A549 (cell line): ENCODE measurements around the gene WDSUB1. TPM values are rescaled to one million over a fixed set of nuclear protein-coding genes. Genes with fewer than 3 reads are reported as not detected.
A peak's percentile ranks its signal among the peaks of the same experiment; 100 is the strongest.

Experiments used
- ATAC-seq, 2 experiments: fragments of 200-7000 bp in 1 of 2; fragments of >200 bp in 1 of 2; cut with Nextera tagmentation in 1 of 2; cut with Tn5 transposase in 1 of 2; 3 replicates each; pipeline versions ENCODE4 v1.8.0 to v1.9.1; 2018 to 2020; ENCODE audit warnings: mild to moderate bottlenecking in 1 of 2, moderate library complexity in 1 of 2
- CTCF ChIA-PET: fragments of 300-600 bp; sonication (Branson Sonifier 250); formaldehyde crosslinking; extraction: SDS; loops from one replicate; lab custom pipeline; 2021; ENCODE audit warnings: antibody characterized with exemption, inconsistent platforms; lab: Yijun Ruan, JAX
- POLR2A ChIA-PET: fragments of 350-600 bp; formaldehyde crosslinking; extraction: SDS; loops from one replicate; lab custom pipeline; 2021; ENCODE audit warnings: antibody characterized with exemption, inconsistent platforms; lab: Yijun Ruan, JAX
- DNase-seq, 2 experiments: peaks; one replicate each; pipeline versions ENCODE4 v3.0.0 to v3.0.0-alpha.2; 2011 to 2016; ENCODE audit warnings: low read depth in 1 of 2, low spot score in 1 of 2
- FAIRE-seq: peaks from 2 replicates; lab custom pipeline; 2011; peaks lifted over from hg19 to GRCh38; lab: Jason Lieb, UNC
- H3K27ac ChIP-seq, 2 experiments: fragments of >200 bp; sonication (Bioruptor Twin); formaldehyde crosslinking; 3 replicates each; pipeline ENCODE4 v1.5.1; 2016 to 2017
- H3K4me1 ChIP-seq: fragments of >200 bp; sonication (Bioruptor Twin); formaldehyde crosslinking; 3 replicates; pipeline ENCODE4 v1.6.1; 2016
- H3K4me2 ChIP-seq: fragments of >200 bp; sonication (Bioruptor Twin); formaldehyde crosslinking; 3 replicates; pipeline ENCODE4 v1.6.1; 2016
- H3K4me3 ChIP-seq: fragments of >200 bp; sonication (Bioruptor Twin); formaldehyde crosslinking; 3 replicates; pipeline ENCODE4 v1.5.1; 2016
- H3K9me3 ChIP-seq: fragments of >200 bp; sonication (Bioruptor Twin); formaldehyde crosslinking; 3 replicates; pipeline ENCODE4 v1.6.1; 2016
- CEBPB ChIP-seq, 2 experiments: fragments of >200 bp in 1 of 2; sonication (Bioruptor Twin) in 1 of 2; formaldehyde crosslinking in 1 of 2; IDR thresholded peaks; 2 replicates each; pipeline ENCODE4 v1.6.1; 2012 to 2016
- CHD2 ChIP-seq: fragments of 150-350 bp; IDR thresholded peaks from 2 replicates; pipeline ENCODE4 v1.6.1; 2014; ENCODE audit warnings: low read length; ENCODE audit not compliant: partially characterized antibody
- EHMT2 ChIP-seq: fragments of 200-600 bp; sonication (generic); IDR thresholded peaks from 2 replicates; pipeline ENCODE4 v1.6.1; 2016; ENCODE audit warnings: antibody characterized with exemption, low read depth, mild to moderate bottlenecking, moderate library complexity
- FOSB ChIP-seq: fragments of 250-450 bp; sonication (Bioruptor Pico); IDR thresholded peaks from 2 replicates; pipeline ENCODE4 v1.5.0; 2020; ENCODE audit warnings: mild to moderate bottlenecking, moderate library complexity
- FOSL2 ChIP-seq, 2 experiments: fragments of 450-650 bp in 1 of 2; fragments of >200 bp in 1 of 2; sonication (Bioruptor Twin) in 1 of 2; formaldehyde crosslinking; IDR thresholded peaks; 2 replicates each; pipeline versions ENCODE4 v1.5.0 to v1.6.1; 2016 to 2020; ENCODE audit warnings: mild to moderate bottlenecking in 1 of 2, moderate library complexity in 1 of 2
- GATA3 ChIP-seq: IDR thresholded peaks from 2 replicates; pipeline ENCODE4 v1.6.1; 2012; ENCODE audit warnings: borderline replicate concordance
- HOXB13 ChIP-seq: fragments of 250-450 bp; sonication (Bioruptor Pico); IDR thresholded peaks from 2 replicates; pipeline ENCODE4 v1.5.0; 2020; ENCODE audit warnings: low read depth, mild to moderate bottlenecking, moderate library complexity
- JUN ChIP-seq, 2 experiments: fragments of >200 bp; sonication (Bioruptor Twin); formaldehyde crosslinking; IDR thresholded peaks; 2 replicates in 1 of 2; 3 replicates in 1 of 2; pipeline ENCODE4 v1.6.1; 2016 to 2017
- KDM5A ChIP-seq: fragments of 200-600 bp; sonication (generic); IDR thresholded peaks from 2 replicates; pipeline ENCODE4 v1.6.1; 2016; ENCODE audit warnings: antibody characterized with exemption, mild to moderate bottlenecking
- MAFK ChIP-seq: fragments of 450-650 bp; IDR thresholded peaks from 2 replicates; pipeline ENCODE4 v1.6.1; 2014; ENCODE audit not compliant: partially characterized antibody
- MAZ ChIP-seq: fragments of 150-350 bp; IDR thresholded peaks from 2 replicates; pipeline ENCODE4 v1.6.1; 2014; ENCODE audit warnings: antibody characterized with exemption, low read depth, low read length, borderline replicate concordance
- POLR2A ChIP-seq: IDR thresholded peaks from 2 replicates; pipeline ENCODE4 v1.6.1; 2012; ENCODE audit warnings: mild to moderate bottlenecking, low read length
- POLR2AphosphoS2 ChIP-seq: conservative IDR thresholded peaks from 2 replicates; pipeline ENCODE4 v1.6.1; 2012; ENCODE audit warnings: low read length, improper control_type of control experiment, inconsistent platforms
- RARB ChIP-seq: fragments of 250-450 bp; sonication (Bioruptor Pico); IDR thresholded peaks from 2 replicates; pipeline ENCODE4 v1.8.0; 2021; ENCODE audit warnings: mild to moderate bottlenecking, moderate library complexity
- RFX5 ChIP-seq: fragments of 450-650 bp; IDR thresholded peaks from 2 replicates; pipeline ENCODE4 v1.7.1; 2014; ENCODE audit warnings: antibody characterized with exemption, mild to moderate bottlenecking, moderate library complexity
- RNF2 ChIP-seq: fragments of 200-600 bp; sonication (generic); IDR thresholded peaks from 2 replicates; pipeline ENCODE4 v1.6.1; 2016; ENCODE audit warnings: low read depth, mild to moderate bottlenecking, antibody characterized with exemption, moderate library complexity, borderline replicate concordance
- TP53 ChIP-seq: fragments of 250-450 bp; sonication (Bioruptor Pico); IDR thresholded peaks from 2 replicates; pipeline ENCODE4 v1.5.0; 2021; ENCODE audit warnings: mild to moderate bottlenecking, moderate library complexity
- ZSCAN20 ChIP-seq: fragments of 250-450 bp; sonication (Bioruptor Pico); IDR thresholded peaks from 2 replicates; pipeline ENCODE4 v1.8.0; 2022; ENCODE audit warnings: mild to moderate bottlenecking, moderate library complexity
- WGBS: methylation state at CpG from one replicate; pipeline ENCODE4 v1.1.6; 2017; ENCODE audit errors: missing lambda C conversion rate; 5-methylcytosine and 5-hydroxymethylcytosine counted together
- polyA plus RNA-seq, 4 experiments: library from polyadenylated mRNA; depleted of rRNA in 3 of 4; stranded (reverse); fragments of >200 nt; fragmentation: RNase III in 1 of 4; extraction: RNeasy Plus Mini Kit Qiagen cat#74134 plus additional on column Dnase treatment in 1 of 4; gene quantifications; 2 replicates in 3 of 4; 3 replicates in 1 of 4; pipeline ENCODE4 v1.2.3, GENCODE V29; 2011 to 2017
- TF ChIP-seq, protein P1 (sequence below): fragments of 250-450 bp; sonication (Bioruptor Pico); IDR thresholded peaks from 2 replicates; pipeline ENCODE4 v1.5.0; 2020; ENCODE audit warnings: low read depth, mild to moderate bottlenecking, moderate library complexity
- TF ChIP-seq, protein P2 (sequence below): fragments of 450-650 bp; IDR thresholded peaks from 2 replicates; pipeline ENCODE4 v1.6.1; 2014; ENCODE audit warnings: antibody characterized with exemption
- TF ChIP-seq, protein P3 (sequence below): fragments of >200 bp; sonication (Bioruptor Twin); formaldehyde crosslinking; IDR thresholded peaks from 3 replicates; pipeline ENCODE4 v1.6.1; 2016

Gene WDSUB1
- polyA plus RNA-seq, 2 of the 4 experiments (the other 2 are of a cell fraction), result 9.1 to 11.7 TPM

DNA sequence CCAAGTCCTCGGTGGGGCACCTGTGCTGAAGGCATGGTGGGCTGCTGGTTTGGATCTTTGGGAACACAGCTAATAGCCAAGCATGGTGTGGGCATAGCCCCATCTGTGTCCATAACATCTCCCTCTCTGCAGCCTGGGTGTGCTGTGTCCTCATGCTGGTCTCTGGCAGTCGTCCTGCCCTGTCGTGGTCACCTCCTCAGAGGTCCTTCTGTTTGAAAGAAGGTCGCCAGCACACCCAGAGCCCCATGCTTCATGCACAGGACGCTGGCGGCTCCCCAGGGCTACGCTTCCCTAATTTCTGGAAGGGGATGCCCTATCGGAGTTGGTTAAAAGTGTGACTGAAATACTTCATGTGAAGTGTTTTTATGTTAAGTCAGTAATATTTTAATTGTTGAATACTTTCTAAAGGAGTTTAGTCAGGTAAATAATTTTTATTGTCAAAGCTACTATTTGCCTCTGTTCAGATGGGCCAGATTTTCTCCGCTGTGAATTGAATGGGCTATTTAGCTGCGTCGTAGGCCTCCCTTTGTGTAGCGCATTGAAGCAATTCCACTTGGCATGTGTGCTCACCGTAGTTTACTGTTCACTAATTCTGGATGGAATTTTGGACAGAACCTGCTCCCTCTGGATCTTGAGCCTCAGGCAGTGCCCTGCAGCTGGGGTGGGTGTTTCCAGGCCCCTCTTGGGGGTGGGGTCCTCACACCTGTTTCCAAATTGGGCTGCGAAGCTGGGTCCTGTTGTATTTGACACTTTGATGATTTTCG, 81.9 kb downstream of the WDSUB1 start:
- no peak for TF ChIP-seq POLR2A
- no peak for TF ChIP-seq MAFK
- Histone ChIP-seq H3K4me2 (no peak overlapping the region), H3K4me1 (peaks cover 6% of the 10 kb centered on the region; the same call in 2 of the 3 replicates), H3K4me3 (no peak overlapping the region), H3K9me3 (no peaks in the 10 kb centered on the region), H3K27ac (no peak overlapping the region)
- FAIRE-seq (no peak), DNase-seq (no peak), ATAC-seq (no peak)
- WGBS, result 91% methylated on average over 14 of the region's 15 CpGs
- ChIA-PET CTCF (interaction anchor here (0.6 to 2.9 kb wide), 2 partner anchors 11 to 80 kb away, joined by 3 to 9 read pairs; no protein-coding TSS in a partner anchor), POLR2A (no interaction called here)

DNA sequence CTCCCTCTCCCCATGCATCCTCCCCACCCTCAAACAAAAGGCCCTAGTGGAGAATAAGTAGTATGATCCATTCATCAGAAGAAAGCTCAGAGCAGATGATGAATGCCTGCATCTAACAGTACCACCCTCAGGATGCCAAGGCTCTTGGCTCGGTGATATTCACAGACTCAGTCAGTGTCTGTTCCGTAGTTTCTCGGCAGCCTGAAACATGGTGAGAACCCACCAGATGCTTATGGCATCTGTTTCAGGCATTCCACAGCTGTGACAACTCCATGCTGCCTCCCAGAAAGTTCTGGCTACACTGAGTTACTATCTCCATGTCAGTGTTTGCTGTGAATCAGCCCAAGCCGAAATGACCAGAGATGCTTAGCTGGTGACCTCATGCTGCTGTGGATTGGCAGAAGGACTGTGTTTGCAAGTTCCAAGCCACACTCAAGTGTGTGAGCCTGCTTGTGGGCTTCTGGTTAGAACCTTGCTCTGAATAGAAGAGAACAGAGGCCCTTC, 83.9 kb downstream of the WDSUB1 start:
- WGBS, result 78% methylated on average over 4 of the region's 4 CpGs
- H3K9me3 ChIP-seq, result no peaks in the 10 kb centered on the region
- TF ChIP-seq KDM5A (no peak), CHD2 (no peak), RARB (CRISPR knock-in tag) (no peak), GATA3 (no peak), CEBPB (IDR thresholded peaks at IDR 0.05) (no peak), MAZ (no peak), JUN (IDR thresholded peaks at IDR 0.05) (no peak), RNF2 (no peak)
- TF ChIP-seq, protein P1, sequence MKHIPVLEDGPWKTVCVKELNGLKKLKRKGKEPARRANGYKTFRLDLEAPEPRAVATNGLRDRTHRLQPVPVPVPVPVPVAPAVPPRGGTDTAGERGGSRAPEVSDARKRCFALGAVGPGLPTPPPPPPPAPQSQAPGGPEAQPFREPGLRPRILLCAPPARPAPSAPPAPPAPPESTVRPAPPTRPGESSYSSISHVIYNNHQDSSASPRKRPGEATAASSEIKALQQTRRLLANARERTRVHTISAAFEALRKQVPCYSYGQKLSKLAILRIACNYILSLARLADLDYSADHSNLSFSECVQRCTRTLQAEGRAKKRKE, result no peak
- peaks cover 6% of the 10 kb centered on the region; the same call in 2 of the 3 replicates for H3K4me1 ChIP-seq
- no peak overlapping the region for H3K4me2 ChIP-seq
- no peak overlapping the region for H3K27ac ChIP-seq
- ATAC-seq (peak; percentile 57 to 69; a peak in 4 of 6 replicates), FAIRE-seq (no peak), DNase-seq (peak in 1 of 2 experiments; percentile 24)
- POLR2A ChIA-PET, result no interaction called here
- H3K4me3 ChIP-seq, result no peak overlapping the region
- CTCF ChIA-PET, result interaction anchor here (0.9 to 2.9 kb wide), 2 partner anchors 13 to 84 kb away, joined by 3 to 9 read pairs; no protein-coding TSS in a partner anchor

DNA sequence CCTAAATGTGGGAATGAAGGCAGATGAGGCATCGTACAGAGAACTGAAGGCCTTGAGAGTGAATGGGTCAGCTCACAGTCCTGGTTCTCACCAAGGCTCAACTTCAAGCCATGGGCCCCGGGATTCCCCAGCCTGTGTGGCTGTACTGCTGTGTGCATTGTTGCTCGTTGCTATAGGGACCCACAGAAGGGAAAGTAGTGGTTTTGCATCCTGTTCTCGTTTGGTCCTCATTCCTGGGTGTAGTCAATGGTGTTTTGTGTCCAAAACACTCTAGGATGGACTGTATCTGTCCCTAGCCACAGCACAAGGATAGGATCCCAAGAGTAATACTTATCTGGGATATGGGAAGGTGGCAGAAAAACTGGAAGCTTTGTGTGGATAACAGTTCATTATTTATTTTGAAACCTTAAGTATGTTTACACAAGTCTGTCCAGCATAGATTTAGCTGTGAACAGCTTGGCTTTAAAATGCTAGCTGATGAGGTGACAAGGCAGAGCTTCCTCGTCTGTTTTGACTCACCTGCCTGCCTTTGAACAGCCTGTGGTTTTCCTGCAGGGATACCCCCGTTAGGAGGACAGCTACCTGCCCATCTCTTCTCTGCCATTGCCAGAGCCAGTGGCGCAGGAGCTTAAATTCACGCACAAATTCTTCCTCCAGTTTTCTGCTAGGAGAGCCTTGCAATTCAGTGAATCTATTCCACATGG, 85.0 kb downstream of the WDSUB1 start:
- Histone ChIP-seq H3K9me3 (no peaks in the 10 kb centered on the region), H3K4me3 (no peak overlapping the region), H3K4me1 (peaks cover 6% of the 10 kb centered on the region; the same call in 2 of the 3 replicates), H3K27ac (no peak overlapping the region), H3K4me2 (no peak overlapping the region)
- ATAC-seq (peak in 1 of 2 experiments; percentile 17; a peak in 1 of 6 replicates), FAIRE-seq (no peak), DNase-seq (no peak)
- ChIA-PET CTCF (interaction anchor here (1.0 to 1.4 kb wide), 2 partner anchors 13 to 19 kb away, joined by 3 read pairs; no protein-coding TSS in a partner anchor), POLR2A (no interaction called here)
- WGBS, result 72% methylated on average over 8 of the region's 8 CpGs
- no peak for TF ChIP-seq FOSL2 (IDR thresholded peaks at IDR 0.05)
- TF ChIP-seq FOSL2 (CRISPR knock-in tag; IDR thresholded peaks at IDR 0.05), result no peak
- TF ChIP-seq EHMT2, result no peak
- TF ChIP-seq HOXB13 (CRISPR knock-in tag), result no peak
- TF ChIP-seq RNF2, result no peak
- TF ChIP-seq TP53 (CRISPR knock-in tag), result no peak
- no peak for TF ChIP-seq POLR2AphosphoS2
- no peak for TF ChIP-seq ZSCAN20
- no peak for TF ChIP-seq MAZ
- TF ChIP-seq, protein P2, sequence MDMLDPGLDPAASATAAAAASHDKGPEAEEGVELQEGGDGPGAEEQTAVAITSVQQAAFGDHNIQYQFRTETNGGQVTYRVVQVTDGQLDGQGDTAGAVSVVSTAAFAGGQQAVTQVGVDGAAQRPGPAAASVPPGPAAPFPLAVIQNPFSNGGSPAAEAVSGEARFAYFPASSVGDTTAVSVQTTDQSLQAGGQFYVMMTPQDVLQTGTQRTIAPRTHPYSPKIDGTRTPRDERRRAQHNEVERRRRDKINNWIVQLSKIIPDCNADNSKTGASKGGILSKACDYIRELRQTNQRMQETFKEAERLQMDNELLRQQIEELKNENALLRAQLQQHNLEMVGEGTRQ, result no peak
- no peak for TF ChIP-seq RFX5
- TF ChIP-seq RARB (CRISPR knock-in tag), result no peak
- TF ChIP-seq, protein P3, sequence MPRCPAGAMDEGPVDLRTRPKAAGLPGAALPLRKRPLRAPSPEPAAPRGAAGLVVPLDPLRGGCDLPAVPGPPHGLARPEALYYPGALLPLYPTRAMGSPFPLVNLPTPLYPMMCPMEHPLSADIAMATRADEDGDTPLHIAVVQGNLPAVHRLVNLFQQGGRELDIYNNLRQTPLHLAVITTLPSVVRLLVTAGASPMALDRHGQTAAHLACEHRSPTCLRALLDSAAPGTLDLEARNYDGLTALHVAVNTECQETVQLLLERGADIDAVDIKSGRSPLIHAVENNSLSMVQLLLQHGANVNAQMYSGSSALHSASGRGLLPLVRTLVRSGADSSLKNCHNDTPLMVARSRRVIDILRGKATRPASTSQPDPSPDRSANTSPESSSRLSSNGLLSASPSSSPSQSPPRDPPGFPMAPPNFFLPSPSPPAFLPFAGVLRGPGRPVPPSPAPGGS, result no peak
- TF ChIP-seq FOSB (CRISPR knock-in tag), result no peak
